CD14-positive monocyte (primary cell): ENCODE results near the gene HBD. TPM values are rescaled to one million over a fixed set of nuclear protein-coding genes. Genes with fewer than 3 reads are reported as not detected.

Experiments
- DNase-seq, 3 donors: peaks; one replicate each; pipeline ENCODE4 v3.0.0-alpha.2; 2011 to 2022
- H2AFZ ChIP-seq: 2 replicates; pipeline ENCODE4 v1.6.0; 2012; ENCODE audit warnings: mild to moderate bottlenecking, low read depth, low read length, inconsistent platforms; ENCODE audit not compliant: insufficient read depth, poor library complexity, severe bottlenecking
- H3K27ac ChIP-seq, 2 donors: 1 replicate in 1 of 2; 2 replicates in 1 of 2; pipeline ENCODE4 v1.5.1; 2012 to 2013; ENCODE audit warnings: low read length in 2 of 2, control low read depth in 1 of 2, inconsistent platforms in 1 of 2, low read depth in 1 of 2, mild to moderate bottlenecking in 1 of 2
- H3K27me3 ChIP-seq, 2 donors: one replicate each; pipeline versions ENCODE4 v1.6.0 to v1.6.1; 2011 to 2013; ENCODE audit warnings: low read length in 2 of 2; ENCODE audit not compliant: control insufficient read depth in 2 of 2, insufficient read depth in 2 of 2
- H3K36me3 ChIP-seq, 2 donors: replicated peaks in 1 of 2; 1 replicate in 1 of 2; 2 replicates in 1 of 2; pipeline versions ENCODE4 v1.5.1 to v1.6.1; 2012 to 2013; ENCODE audit warnings: low read length in 2 of 2, control low read depth in 1 of 2, inconsistent platforms in 1 of 2, mild to moderate bottlenecking in 1 of 2; ENCODE audit not compliant: insufficient read depth in 2 of 2, control insufficient read depth in 1 of 2
- H3K4me1 ChIP-seq, 2 donors: 1 replicate in 1 of 2; 2 replicates in 1 of 2; pipeline versions ENCODE4 v1.5.1 to v1.6.1; 2012 to 2013; ENCODE audit warnings: low read length in 2 of 2, control low read depth in 1 of 2, inconsistent platforms in 1 of 2, mild to moderate bottlenecking in 1 of 2, moderate library complexity in 1 of 2; ENCODE audit not compliant: insufficient read depth in 2 of 2, control insufficient read depth in 1 of 2
- H3K4me2 ChIP-seq: replicated peaks from 2 replicates; pipeline ENCODE3; 2012; ENCODE audit warnings: low read length, moderate library complexity, mild to moderate bottlenecking; ENCODE audit not compliant: poor library complexity, severe bottlenecking; ENCODE audit errors: extremely low read depth
- H3K4me3 ChIP-seq, 3 experiments: fragments of 200-600 bp in 1 of 3; sonication (generic) in 1 of 3; replicated peaks in 1 of 3; 1 replicate in 2 of 3; 2 replicates in 1 of 3; pipeline ENCODE4 v1.5.1; 2011 to 2013; ENCODE audit warnings: low read length in 3 of 3, mild to moderate bottlenecking in 3 of 3, control low read depth in 2 of 3, low read depth in 2 of 3, inconsistent platforms in 1 of 3, moderate library complexity in 1 of 3
- H3K79me2 ChIP-seq: 2 replicates; pipeline ENCODE4 v1.6.0; 2012; ENCODE audit warnings: mild to moderate bottlenecking, control low read depth, inconsistent platforms, low read length, moderate library complexity; ENCODE audit not compliant: insufficient read depth
- H3K9ac ChIP-seq: 2 replicates; pipeline ENCODE4 v1.6.0; 2017; ENCODE audit warnings: low read length, mild to moderate bottlenecking; ENCODE audit not compliant: insufficient read depth, poor library complexity, severe bottlenecking
- H3K9me3 ChIP-seq, 2 donors: replicated peaks in 1 of 2; 1 replicate in 1 of 2; 2 replicates in 1 of 2; pipeline versions ENCODE4 v1.5.1 to v1.6.1; 2012 to 2013; ENCODE audit warnings: low read length in 2 of 2, control low read depth in 1 of 2; ENCODE audit not compliant: control insufficient read depth in 1 of 2, insufficient read depth in 1 of 2
- H4K20me1 ChIP-seq: 2 replicates; pipeline ENCODE4 v1.6.0; 2012; ENCODE audit warnings: mild to moderate bottlenecking, low read length, control low read depth, moderate library complexity; ENCODE audit not compliant: insufficient read depth
- H3K27ac Mint-ChIP-seq, 7 donors: one replicate each; pipeline ENCODE4 v1.8.0; 2020; ENCODE audit warnings: mild to moderate bottlenecking in 7 of 7, mixed read lengths in 7 of 7, moderate library complexity in 6 of 7, inconsistent platforms in 2 of 7
- H3K27me3 Mint-ChIP-seq, 3 donors: one replicate each; pipeline ENCODE4 v1.8.0; 2021 to 2022; ENCODE audit warnings: low read depth in 3 of 3, mild to moderate bottlenecking in 3 of 3, mixed read lengths in 3 of 3, moderate library complexity in 3 of 3, inconsistent platforms in 1 of 3
- H3K36me3 Mint-ChIP-seq, 2 donors: one replicate each; pipeline ENCODE4 v1.8.0; 2020; ENCODE audit warnings: mixed read lengths in 2 of 2, inconsistent platforms in 1 of 2, mild to moderate bottlenecking in 1 of 2
- H3K4me1 Mint-ChIP-seq: one replicate; pipeline ENCODE4 v1.8.0; 2020; ENCODE audit warnings: mild to moderate bottlenecking, mixed read lengths
- H3K4me3 Mint-ChIP-seq, 2 donors: one replicate each; pipeline ENCODE4 v1.8.0; 2020; ENCODE audit warnings: mild to moderate bottlenecking in 2 of 2, mixed read lengths in 2 of 2, moderate library complexity in 1 of 2
- H3K9me3 Mint-ChIP-seq, 7 donors: one replicate each; pipeline ENCODE4 v1.8.0; 2020 to 2022; ENCODE audit warnings: mixed read lengths in 7 of 7, mild to moderate bottlenecking in 6 of 7, moderate library complexity in 6 of 7, inconsistent platforms in 2 of 7
- WGBS: methylation state at CpG from one replicate; pipeline ENCODE4 v1.1.5; 2013; ENCODE audit warnings: missing lambda C conversion rate; ENCODE audit not compliant: insufficient coverage; 5-methylcytosine and 5-hydroxymethylcytosine counted together
- intact Hi-C, 2 donors: fragments of 100-400 bp; cut with micrococcal nuclease; formaldehyde crosslinking; loops; one replicate each; pipeline versions ENCODE4 v1.15.0 to v1.15.1; 2023
- polyA plus RNA-seq, 3 donors: library from polyadenylated mRNA; depleted of rRNA in 1 of 3; unstranded in 2 of 3; stranded (reverse) in 1 of 3; fragments of 300-500 nt in 2 of 3; fragments of >200 nt in 1 of 3; fragmentation: Illumina TruSeq in 2 of 3; gene quantifications; 1 replicate in 2 of 3; 2 replicates in 1 of 3; pipeline ENCODE4 v1.2.3, GENCODE V29; 2012 to 2021
- TF ChIP-seq, protein P1 (sequence below): fragments of 200-600 bp; IDR thresholded peaks from one replicate; pipeline ENCODE4 v1.8.0; 2022; ENCODE audit warnings: antibody characterized with exemption, mild to moderate bottlenecking

Gene HBD
- polyA plus RNA-seq, 3 donors, result not detected

DNA sequence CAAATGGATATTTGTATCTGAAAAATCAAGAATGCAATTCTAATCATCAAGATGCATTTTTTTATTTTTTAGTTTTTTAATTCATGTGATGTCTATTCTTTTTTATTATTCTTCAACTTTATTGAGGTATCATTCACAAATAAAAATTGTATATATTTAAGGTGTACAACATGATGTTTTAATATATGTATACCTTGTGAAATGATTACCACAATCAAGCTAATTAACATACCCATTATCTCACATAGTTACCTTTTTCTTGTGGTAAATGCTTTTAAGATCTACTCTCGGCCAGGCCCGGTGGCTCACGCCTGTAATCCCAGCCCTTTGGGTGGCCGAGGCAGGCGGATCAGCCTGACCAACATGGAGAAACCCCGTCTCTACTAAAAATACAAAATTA, 11.1 kb downstream of the HBD start:
- H3K36me3 ChIP-seq, result no peaks in the 10 kb centered on the region
- Mint-ChIP-seq H3K36me3 (no peaks in the 10 kb centered on the region), H3K9me3 (peaks cover 3 to 14% (median 7%) of the 10 kb centered on the region in 7 donors), H3K4me1 (no peaks in the 10 kb centered on the region), H3K27ac (no peak overlapping the region), H3K4me3 (no peak overlapping the region), H3K27me3 (peaks cover 0 to 2% (median 0%) of the 10 kb centered on the region in 3 donors)
- no peaks in the 10 kb centered on the region for H4K20me1 ChIP-seq
- intact Hi-C loops, result no loop called here
- no peak for DNase-seq
- no peak overlapping the region for H3K27ac ChIP-seq
- no peak overlapping the region for H3K4me3 ChIP-seq
- no peaks in the 10 kb centered on the region for H3K79me2 ChIP-seq
- 100% methylated on average over 6 of the region's 6 CpGs for WGBS
- H3K4me1 ChIP-seq, result no peaks in the 10 kb centered on the region
- H3K4me2 ChIP-seq, result no peak overlapping the region
- no peak overlapping the region for H3K9ac ChIP-seq
- H3K9me3 ChIP-seq, result no peaks in the 10 kb centered on the region
- TF ChIP-seq, protein P1, sequence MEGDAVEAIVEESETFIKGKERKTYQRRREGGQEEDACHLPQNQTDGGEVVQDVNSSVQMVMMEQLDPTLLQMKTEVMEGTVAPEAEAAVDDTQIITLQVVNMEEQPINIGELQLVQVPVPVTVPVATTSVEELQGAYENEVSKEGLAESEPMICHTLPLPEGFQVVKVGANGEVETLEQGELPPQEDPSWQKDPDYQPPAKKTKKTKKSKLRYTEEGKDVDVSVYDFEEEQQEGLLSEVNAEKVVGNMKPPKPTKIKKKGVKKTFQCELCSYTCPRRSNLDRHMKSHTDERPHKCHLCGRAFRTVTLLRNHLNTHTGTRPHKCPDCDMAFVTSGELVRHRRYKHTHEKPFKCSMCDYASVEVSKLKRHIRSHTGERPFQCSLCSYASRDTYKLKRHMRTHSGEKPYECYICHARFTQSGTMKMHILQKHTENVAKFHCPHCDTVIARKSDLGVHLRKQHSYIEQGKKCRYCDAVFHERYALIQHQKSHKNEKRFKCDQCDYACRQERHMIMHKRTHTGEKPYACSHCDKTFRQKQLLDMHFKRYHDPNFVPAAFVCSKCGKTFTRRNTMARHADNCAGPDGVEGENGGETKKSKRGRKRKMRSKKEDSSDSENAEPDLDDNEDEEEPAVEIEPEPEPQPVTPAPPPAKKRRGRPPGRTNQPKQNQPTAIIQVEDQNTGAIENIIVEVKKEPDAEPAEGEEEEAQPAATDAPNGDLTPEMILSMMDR, result no peak
- no peak overlapping the region for H2AFZ ChIP-seq
- H3K27me3 ChIP-seq, result no peaks in the 10 kb centered on the region

DNA sequence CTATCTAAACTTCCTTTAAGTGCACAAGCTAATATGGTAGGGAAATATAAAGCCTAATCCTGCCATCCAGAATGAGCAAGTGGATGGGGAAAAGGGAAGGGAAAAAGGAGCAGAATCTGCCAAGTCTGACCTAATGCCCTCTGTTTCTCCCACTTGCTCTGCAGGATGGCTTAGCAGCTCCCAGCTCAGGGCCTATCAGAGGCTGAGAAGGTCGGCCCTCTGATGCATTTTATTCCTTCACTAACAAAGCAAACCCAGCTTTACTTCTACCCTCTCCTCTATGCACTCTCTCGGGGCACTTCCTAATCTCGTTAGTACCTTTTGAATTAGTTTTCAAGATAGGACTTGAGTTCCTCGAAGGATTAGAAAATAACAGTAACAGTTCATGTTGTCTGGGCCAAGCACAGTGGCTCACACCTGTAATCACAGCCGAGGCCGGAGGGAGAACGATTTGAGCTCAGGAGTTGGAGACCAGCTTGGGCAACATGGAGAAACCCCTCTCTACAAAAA, 23.9 kb downstream of the HBD start:
- no peak overlapping the region for H3K9ac ChIP-seq
- H3K36me3 ChIP-seq, result no peaks in the 10 kb centered on the region
- no peaks in the 10 kb centered on the region for H3K4me1 ChIP-seq
- H2AFZ ChIP-seq, result no peak overlapping the region
- no peak overlapping the region for H3K4me2 ChIP-seq
- Mint-ChIP-seq H3K36me3 (no peaks in the 10 kb centered on the region), H3K4me1 (no peaks in the 10 kb centered on the region), H3K9me3 (peaks cover 0 to 3% (median 0%) of the 10 kb centered on the region in 7 donors), H3K4me3 (no peak overlapping the region), H3K27ac (no peak overlapping the region), H3K27me3 (peaks cover 0 to 5% (median 0%) of the 10 kb centered on the region in 3 donors)
- no peaks in the 10 kb centered on the region for H3K9me3 ChIP-seq
- H3K27me3 ChIP-seq, result no peaks in the 10 kb centered on the region
- WGBS, result 70% methylated on average over 5 of the region's 7 CpGs
- intact Hi-C loops, result loop anchor here in 1 of 2 donors (10.0 kb wide), 1 partner anchor 56 kb away; the partner anchor contains the start of gene OR52A1
- TF ChIP-seq, protein P1, result no peak
- H3K79me2 ChIP-seq, result no peaks in the 10 kb centered on the region
- H3K4me3 ChIP-seq, result no peak overlapping the region
- H4K20me1 ChIP-seq, result no peaks in the 10 kb centered on the region
- H3K27ac ChIP-seq, result no peak overlapping the region
- DNase-seq, result no peak
